NCI-H128 (cell line): ENCODE results near the gene AP3M1.
A peak's percentile ranks its signal among the peaks of the same experiment; 100 is the strongest.
"Not testable (repeated sequence)": the region's sequence is repeated elsewhere in the genome, so short reads cannot be mapped to it uniquely, and the experiment has no call there.

ENCODE experiments used
- DNase-seq: peaks from one replicate; lab custom pipeline; 2025; ENCODE audit not compliant: unreplicated experiment; lab: John Stamatoyannopoulos, UW

The AP3M1 gene, protein sequence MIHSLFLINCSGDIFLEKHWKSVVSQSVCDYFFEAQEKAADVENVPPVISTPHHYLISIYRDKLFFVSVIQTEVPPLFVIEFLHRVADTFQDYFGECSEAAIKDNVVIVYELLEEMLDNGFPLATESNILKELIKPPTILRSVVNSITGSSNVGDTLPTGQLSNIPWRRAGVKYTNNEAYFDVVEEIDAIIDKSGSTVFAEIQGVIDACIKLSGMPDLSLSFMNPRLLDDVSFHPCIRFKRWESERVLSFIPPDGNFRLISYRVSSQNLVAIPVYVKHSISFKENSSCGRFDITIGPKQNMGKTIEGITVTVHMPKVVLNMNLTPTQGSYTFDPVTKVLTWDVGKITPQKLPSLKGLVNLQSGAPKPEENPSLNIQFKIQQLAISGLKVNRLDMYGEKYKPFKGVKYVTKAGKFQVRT

DNA sequence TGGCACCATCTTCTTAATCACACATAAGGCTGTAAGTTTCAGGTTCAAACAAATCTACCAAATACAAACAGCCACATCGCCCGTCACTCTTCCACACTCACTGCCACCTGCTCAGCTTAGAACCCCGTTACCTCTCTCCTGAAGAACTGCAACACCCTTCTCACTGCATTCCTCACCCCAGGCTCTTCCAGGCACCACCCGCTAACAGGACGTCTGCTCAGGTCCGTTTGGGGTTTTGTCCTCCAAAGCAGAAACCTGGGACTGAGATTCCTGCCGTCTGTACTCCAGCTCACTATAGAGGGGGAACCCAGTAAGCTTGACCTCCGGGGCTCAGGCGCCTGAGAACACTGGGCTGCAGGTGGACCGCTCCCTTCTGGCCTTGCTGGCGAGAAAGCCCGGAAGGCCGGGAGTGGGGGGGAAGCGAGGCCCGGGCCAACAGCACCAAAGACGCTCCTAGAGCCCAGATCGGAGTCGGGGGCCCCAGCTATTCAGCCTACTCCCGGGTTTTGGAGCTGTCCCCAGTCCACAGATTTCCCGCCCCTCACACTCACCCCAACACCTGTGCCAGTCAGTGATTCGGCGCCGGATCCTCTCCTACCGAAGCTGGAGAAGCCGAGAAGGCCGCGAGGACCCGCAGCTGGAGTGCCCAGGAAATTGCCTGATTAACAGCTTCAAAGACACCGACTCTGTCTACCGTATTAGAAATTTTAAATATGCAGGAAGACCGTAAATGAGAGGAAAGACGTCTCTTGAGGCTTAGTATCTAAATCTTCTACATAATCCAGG, at the start of gene AP3M1:
Gene AP3M1, minus strand, starts transcription at position 625 of the 786 bp plus-strand sequence. CDS start 12,449 bp downstream, outside the sequence.
- peak; percentile 92 for DNase-seq

DNA sequence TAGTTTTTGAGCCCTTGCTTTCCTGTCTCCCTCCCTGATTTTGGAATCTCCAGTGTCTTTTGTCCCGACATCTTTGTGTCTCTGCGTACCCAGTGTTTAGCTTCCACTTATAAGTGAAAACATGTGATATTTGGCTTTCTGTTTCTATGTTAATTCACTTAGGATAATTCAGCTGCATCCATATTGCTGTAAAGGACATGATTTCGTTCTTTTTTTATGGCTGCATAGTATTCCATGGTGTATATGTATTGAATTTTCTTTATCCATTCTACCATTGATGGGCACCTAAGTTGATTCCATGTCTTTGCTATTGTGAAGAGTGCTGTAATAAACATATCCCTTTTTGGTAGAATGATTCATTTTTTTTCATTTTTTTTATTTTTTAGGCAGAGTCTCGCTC, 48.7 kb upstream of the AP3M1 start:
- DNase-seq = no peak

DNA sequence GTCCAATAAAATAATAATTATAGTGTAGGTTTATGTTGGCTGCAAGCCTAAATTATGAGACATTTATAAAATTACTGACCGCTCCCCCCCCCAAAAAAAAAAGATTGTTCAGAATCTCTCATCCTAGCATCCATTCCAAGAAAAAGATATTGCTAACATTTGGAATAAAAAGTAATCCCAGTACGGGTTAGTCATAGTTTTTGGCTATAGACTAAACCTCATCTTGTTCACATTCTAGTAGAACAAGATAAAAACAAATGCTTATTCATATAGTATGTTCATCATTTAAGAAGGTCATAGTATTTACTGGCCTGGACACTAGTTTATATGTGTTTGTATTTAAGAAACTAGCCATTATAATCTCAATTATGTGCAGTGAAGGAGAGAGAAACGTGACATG, 44.4 kb upstream of the AP3M1 start:
- DNase-seq = no peak

DNA sequence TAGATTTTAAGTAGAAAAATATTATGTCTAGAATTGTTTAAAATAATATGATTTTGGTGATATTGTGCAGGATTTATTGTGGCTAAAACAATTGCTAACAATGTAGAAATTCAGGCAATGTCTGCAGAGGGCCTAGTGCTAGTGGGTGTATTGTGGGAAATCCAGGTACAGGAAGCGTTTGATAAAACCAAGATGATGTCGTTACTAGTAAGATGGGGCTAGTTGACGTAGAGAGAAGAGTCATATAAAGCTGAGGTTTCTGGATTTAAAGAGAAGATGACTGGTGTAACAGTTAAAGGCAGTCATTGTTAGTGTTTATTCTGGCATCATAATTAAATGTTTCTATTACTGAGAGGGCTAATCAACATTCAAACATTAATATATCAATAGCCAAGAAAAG, 43.9 kb upstream of the AP3M1 start:
- DNase-seq = no peak

DNA sequence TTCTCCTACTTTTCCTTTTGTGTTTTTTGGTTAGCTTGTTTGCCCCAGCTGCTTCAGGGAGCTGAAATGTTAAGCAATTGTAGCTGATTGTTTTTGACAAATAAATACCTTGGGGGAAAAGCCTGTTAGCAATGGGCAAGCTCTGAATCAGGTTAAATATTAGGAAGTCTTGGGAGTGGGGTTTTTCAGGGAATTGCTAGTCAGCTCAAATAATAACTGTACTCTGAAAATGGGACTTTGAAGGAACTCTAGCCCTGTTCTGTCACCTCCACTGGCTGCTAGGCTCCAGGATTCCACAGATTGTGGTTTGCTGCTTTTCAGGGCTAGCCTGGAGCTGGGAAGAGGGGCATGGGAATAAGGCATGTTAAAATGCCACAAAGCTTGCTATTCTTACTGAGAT, 39.9 kb upstream of the AP3M1 start:
- no peak for DNase-seq

DNA sequence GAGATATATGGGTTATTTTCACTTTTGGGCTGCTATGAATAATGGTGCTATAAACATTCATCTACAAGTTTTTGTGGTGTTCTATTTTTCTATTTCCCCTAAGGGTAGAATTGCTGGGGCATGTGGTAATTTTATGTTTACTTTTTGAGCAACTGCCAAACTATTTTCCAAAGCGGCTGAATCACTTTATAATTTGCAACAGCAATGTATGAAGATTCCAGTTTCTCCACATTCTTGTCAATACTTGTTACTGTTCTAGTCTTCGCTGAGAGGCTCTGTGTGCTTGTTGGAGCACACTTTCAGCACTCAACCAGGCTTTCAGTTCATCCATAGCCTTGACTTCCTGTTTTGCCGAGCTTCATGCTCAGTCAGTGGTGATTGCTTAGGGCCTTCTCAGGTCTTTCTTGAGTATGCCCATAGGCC, 39.4 kb upstream of the AP3M1 start:
- no peak for DNase-seq

DNA sequence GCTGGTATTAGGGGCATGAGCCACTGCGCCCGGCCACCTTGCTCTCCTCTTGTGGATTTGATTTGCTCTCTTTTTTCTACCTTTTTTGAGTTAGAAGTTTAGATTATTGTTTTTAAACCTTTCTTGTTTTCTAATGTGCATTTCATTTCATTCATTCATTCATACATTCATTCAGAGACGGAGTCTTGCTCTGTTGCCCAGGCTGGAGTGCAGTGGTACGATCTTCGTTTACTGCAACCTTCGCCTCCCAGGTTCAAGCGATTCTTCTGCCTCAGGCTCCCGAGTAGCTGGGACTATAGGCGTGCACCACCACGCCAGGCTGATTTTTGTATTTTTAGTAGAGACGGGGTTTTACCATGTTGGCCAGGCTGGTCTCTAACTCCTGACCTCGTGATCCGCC, 38.0 kb upstream of the AP3M1 start:
- DNase-seq = not testable (repeated sequence)

DNA sequence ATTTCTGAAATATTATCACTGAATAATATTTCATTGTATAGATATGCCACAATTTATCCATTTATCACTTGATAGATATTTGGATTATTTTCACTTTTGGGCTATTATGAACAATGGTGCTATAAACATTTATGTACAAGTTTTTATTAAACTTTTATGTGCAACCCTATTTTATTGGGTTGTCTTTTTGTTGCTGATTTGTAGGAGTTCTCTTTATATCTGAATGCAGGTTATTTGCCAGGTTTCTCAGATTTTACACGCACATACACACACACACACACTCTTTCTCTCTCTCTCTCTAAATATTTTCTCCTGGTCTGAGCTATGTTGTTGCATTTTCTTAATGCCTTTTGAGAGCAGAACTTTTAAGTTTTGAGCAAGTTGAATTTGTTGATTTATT, 36.6 kb upstream of the AP3M1 start:
- DNase-seq = no peak

DNA sequence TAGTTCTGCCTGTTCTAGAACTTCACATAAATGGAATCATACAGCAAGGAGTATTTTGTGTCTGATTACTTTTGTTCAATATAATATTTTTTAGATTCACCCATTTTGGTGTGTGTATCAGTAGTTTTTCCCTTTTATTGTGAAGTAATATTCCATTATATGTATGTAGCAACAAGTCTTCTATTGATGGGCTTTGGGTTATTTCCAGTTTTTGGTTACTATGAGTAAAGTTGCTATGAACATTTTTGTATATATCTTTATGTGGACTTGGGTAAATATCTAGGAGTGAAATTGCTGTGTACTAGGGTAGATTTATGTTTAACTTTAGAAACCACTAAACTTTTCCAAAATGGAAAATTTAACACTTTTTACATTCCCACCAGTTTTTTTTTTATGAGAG, 36.0 kb upstream of the AP3M1 start:
- no peak for DNase-seq

DNA sequence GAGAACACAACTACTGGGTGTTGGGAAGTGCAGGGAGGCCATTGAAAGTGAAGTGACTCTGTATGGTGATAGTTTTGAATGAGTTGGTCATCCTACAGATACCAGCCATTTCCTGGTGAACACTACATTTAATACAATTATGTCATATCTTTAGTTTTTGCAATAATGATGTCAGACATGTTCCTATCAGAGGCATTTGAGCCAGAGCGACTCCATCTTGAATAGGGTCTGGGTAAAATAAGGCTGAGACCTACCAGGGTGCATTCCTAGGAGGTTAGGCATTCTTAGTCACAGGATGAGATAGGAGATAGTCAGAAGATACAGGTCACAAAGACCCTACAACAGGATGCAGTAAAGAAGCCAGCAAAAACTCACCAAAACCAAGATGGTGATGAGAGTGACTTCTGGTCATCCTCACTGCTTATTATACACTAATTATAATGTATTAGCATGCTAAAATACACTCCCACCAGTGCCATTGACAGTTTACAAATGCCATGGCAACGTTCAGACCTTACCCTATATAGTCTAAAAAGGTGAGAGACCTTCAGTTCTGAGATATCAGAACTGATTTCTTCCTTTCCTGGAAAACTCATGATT, 28.6 kb upstream of the AP3M1 start:
- DNase-seq = no peak

DNA sequence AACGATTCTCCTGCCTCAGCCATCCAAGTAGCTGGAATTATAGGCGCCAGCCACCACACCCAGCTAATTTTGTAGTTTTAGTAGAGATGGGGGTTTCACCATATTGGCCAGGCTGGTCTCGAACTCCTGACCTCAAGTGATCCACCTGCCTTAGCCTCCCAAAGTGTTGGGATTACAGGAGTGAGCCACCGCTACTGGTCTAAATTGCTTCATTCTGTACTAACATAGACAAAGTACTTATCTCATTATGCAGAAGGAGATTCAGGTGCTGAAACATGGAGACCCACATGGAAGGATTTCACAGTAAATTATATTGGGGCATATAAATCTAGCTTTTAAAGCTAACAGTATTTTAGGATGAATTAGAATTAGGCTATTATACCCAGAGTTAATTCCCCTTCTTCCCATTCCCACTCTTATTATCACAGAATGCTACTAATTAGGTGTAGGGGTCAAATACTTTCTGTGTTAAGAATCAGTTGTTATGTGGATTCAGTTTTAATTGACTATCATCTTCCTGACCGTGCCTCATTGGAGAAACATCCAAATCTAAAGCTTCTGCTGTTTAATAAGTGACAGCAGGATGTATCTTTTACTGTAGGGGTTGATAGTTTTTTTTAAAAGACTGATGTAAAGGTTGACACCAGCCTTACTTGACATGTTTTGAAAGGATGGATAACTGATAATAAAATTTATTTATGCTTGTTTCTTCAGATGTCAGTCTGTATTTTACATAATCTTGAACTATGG, 27.6 kb upstream of the AP3M1 start:
- DNase-seq = no peak

DNA sequence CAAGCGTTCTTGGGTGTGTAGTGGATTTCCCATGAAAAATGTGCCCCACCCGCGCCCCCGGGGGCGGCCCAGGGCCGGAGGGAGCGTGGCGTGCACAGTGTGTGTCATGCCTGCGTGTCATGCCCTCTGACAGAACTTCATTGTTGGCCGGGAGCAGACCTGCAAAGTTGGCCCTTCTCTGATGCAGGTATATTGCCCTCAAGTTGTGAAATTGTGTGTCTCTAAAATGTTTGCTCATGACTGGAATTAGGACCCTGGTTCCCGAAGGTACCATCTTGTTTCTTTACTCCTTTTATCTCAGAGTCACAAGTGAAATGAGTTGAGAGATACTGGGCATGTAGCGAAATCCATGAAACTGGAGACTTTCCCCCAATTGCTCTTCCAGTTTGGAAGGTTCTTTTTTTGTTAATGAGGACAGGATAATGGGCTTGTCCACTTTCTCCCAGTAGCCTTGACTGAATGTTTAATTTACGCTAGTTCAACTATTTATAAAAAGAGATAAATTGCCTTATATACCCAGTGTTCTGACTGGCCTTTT, 26.6 kb upstream of the AP3M1 start:
- DNase-seq = no peak

DNA sequence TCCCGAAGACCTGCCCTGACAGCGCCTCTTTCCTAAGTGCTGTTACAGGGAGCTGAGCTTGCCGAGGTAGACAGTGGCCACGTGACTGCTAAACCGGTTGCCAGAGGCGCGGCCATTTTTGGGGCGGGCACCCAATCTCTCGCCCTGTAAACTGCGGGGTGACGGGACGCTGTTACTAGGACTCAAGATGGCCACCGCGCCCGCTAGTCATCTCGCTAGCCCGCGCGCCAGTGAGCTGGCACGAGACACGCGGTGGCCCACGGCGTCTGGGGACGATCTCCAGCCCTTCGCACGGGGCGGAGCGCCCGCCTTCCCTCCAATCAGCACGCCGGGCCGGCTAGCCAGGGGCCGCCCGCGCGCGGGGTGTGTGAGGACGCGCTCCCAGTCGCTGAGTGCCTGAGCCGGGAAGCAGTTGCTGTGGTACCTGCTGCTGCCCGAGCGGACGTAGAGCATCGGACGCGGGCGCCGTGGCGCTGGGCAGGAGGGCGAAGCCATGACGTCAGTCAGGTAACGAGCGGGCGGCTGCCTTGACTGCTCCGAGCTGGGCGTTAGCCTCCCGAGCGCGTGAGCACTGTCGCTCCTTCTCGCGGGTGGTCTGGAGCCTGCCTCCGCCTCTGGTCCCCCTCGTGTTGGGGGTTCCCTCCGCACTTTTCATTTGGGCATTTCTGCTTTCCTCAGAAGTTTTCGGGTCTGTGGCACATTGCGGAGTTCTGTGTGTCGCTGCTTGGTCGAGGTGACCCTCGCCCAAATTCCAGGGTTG, 25.9 kb upstream of the AP3M1 start:
- peak; percentile 85 for DNase-seq

DNA sequence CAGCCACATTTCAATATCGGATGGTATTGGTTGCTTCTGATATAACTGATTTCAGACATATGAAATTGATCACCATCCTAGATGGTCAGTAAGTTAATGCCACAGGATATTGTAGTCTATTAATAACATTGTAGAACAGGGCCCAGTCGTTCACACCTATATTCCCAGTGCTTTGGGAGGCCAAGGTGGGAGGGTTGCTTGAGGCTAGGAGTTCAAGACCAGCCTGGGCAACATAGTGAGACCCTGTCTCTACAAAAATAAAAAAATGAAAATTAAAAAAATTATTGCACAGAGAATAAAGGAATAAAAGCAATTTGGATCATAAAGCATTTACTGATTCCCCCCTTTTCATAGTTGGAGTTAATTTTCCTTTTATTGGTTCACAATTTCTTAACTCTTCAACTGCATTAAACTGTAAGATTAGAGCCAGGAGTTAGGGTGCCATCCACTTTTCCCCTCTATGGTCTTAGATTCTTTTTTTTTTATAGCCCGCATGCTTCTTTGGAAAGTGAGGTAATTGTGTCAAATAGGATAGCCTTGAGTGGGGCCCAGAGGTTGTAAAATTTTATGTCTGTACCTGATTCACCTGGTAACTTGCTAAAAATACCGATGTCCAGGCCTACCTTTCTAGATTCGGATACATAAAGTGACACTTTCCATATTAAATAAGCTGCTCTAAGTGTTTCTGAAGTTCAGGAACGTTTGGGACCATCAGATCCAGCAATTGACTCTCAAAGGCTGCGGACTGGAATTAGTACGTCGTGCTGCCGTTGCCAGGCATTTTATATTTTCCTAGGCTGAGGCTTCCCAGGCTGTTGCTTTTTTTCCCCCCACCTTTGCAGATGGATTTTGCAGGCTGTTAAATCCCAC, 25.1 kb upstream of the AP3M1 start:
- DNase-seq = no peak

DNA sequence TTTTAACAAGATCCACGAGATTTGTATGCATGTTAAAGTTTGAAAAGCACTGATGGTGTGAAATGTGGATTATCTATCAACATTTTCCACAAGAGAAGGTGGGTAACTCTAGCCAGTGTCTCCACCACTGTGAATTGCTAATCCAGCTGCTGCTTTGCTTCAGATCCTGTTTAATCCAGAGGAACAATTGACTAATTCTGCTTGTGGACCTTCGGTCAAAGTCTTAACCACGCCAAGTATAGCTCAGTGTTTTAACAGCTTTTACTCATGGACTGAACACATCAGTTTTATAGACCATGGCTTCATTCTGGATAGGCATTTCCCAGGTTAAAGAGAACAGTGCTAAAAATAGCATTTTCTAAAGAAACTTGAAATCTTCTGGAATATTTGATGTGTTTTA, 23.9 kb upstream of the AP3M1 start:
- no peak for DNase-seq

DNA sequence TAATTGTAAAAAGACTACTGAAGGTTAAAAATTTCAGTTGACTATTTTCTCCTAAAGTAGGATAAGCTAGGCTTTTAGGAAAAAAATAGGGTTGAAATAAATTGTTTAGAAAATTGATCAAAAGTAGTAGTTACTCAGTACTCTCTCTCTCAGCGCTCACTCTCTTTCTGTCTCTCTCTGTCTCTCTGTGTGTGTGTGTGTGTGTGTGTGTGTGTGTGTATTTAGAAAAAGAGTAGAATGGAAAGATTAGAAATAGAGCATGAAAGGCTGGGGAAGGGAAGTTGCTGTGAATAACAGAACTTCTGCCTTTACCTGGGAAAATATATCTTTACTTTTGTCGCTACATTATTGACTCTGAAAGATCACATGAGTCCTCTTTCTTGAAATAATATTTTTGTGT, 21.0 kb upstream of the AP3M1 start:
- DNase-seq = no peak

DNA sequence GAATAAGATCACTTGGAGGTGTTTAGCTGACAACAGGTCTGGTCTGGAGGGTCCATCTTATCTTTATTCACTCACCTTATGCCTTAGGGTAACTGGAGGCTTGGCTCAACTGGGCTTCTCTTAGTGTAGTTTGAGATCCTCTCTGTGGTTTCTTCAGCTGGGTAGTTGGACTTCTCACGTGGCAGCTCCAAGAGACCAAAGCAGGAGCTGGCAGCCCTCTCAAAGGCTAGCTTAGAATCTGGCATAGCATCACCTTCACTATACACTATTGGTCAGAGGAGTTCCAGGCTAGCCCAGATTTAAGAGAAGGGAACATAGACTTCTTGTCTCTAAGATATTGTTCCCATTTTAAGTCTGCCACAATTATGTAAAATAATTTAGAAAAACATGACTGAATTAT, 16.8 kb upstream of the AP3M1 start:
- no peak for DNase-seq

DNA sequence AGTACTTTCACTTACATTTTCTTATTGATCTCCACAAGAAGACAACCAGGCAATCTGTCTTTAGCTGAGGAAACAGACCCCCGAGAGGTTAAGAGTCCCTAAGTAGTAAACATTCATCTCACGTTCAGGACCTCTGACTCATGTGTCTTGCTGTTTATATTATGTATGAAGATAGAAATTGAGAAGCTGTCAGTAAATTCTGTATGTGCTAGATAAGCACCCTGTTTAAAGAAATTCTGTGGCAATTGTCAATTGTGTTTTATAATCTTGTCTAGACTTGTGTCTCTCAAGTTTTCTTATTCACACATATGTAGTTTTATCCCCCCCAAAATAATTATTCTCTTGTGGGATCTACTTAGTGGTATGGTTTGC, 14.9 kb upstream of the AP3M1 start:
- no peak for DNase-seq
